Activated CD8-positive, alpha-beta memory T cell treated with anti-CD3 and anti-CD28 coated beads, Interleukin-2, amount 50 U/mL, for 4 hours (primary cell): Measurements from ENCODE around the gene PFKP.
"Not testable (repeated sequence)": the region's sequence is repeated elsewhere in the genome, so short reads cannot be mapped to it uniquely, and the experiment has no call there.

ENCODE experiments used
- DNase-seq: peaks from one replicate; pipeline ENCODE4 v3.0.0-alpha.2; 2020

PFKP gene

GRCh38 chr10:3047596-3047995, 19.8 kb upstream of the PFKP start:
- DNase-seq = no peak

- no peak for DNase-seq
These were observed 19.0 kb upstream of the PFKP start for GRCh38 chr10:3048119-3049019.

- DNase-seq = no peak
These were observed 15.7 kb upstream of the PFKP start for GRCh38 chr10:3051692-3052091.

- no peak for DNase-seq
These were observed 14.2 kb upstream of the PFKP start for GRCh38 chr10:3053155-3053554.

- no peak for DNase-seq
These were observed 13.0 kb upstream of the PFKP start for GRCh38 chr10:3054183-3054850.

GRCh38 chr10:3054851-3055199, 12.5 kb upstream of the PFKP start:
- no peak for DNase-seq

GRCh38 chr10:3056280-3057037, 10.9 kb upstream of the PFKP start:
- no peak for DNase-seq

- DNase-seq = no peak
These were observed 9.4 kb upstream of the PFKP start for GRCh38 chr10:3057946-3058345.

- no peak for DNase-seq
These were observed 7.4 kb upstream of the PFKP start for GRCh38 chr10:3059974-3060373.

GRCh38 chr10:3060481-3060889, 6.9 kb upstream of the PFKP start:
- no peak for DNase-seq

- not testable (repeated sequence) for DNase-seq
These were observed 5.9 kb upstream of the PFKP start for GRCh38 chr10:3061323-3061898.

- DNase-seq = no peak
These were observed 4.7 kb upstream of the PFKP start for GRCh38 chr10:3062502-3063186.

- DNase-seq = no peak
These were observed 2.9 kb upstream of the PFKP start for GRCh38 chr10:3064423-3064822.

- DNase-seq = no peak
These were observed 1.7 kb upstream of the PFKP start for GRCh38 chr10:3065622-3066021.

GRCh38 chr10:3066317-3067117, 831 bp upstream of the PFKP start:
- DNase-seq = no peak

- no peak for DNase-seq
These were observed 471 bp downstream of the PFKP start for GRCh38 chr10:3067859-3068179.

- peak; percentile 68 for DNase-seq
These were observed 1.0 kb downstream of the PFKP start for GRCh38 chr10:3068201-3068967.

GRCh38 chr10:3068968-3069737, 1.8 kb downstream of the PFKP start:
- peak; percentile 46 for DNase-seq

GRCh38 chr10:3069876-3070275, 2.5 kb downstream of the PFKP start:
- DNase-seq = no peak
